Measurements from ENCODE around the gene CTNND1. TPM values are rescaled to one million over a fixed set of nuclear protein-coding genes. Genes with fewer than 3 reads are reported as not detected.

Gene CTNND1
- total RNA-seq, 4 donors from 2014 or later: 178 to 238 (median 202) TPM

- no peak for TF ChIP-seq POLR2A (IDR thresholded peaks at IDR 0.05)
- TF ChIP-seq, protein P1, sequence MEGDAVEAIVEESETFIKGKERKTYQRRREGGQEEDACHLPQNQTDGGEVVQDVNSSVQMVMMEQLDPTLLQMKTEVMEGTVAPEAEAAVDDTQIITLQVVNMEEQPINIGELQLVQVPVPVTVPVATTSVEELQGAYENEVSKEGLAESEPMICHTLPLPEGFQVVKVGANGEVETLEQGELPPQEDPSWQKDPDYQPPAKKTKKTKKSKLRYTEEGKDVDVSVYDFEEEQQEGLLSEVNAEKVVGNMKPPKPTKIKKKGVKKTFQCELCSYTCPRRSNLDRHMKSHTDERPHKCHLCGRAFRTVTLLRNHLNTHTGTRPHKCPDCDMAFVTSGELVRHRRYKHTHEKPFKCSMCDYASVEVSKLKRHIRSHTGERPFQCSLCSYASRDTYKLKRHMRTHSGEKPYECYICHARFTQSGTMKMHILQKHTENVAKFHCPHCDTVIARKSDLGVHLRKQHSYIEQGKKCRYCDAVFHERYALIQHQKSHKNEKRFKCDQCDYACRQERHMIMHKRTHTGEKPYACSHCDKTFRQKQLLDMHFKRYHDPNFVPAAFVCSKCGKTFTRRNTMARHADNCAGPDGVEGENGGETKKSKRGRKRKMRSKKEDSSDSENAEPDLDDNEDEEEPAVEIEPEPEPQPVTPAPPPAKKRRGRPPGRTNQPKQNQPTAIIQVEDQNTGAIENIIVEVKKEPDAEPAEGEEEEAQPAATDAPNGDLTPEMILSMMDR (IDR thresholded peaks at IDR 0.05): no peak
- H3K4me3 ChIP-seq (replicated peaks in 1 of 3): no peak overlapping the region
- no peak for DNase-seq
- 87 to 92% methylated on average over 21 to 22 of the region's 22 CpGs for WGBS, 2 donors
- intact Hi-C loops (cut with DNase I): no loop called here
- peaks cover 11 to 17% of the 10 kb centered on the region in 2 donors for H3K36me3 ChIP-seq
- H3K4me1 ChIP-seq: peaks cover 37 to 47% of the 10 kb centered on the region in 2 donors
- peak overlapping the region in 2 of 3 donors; percentile 47 to 58 for H3K27ac ChIP-seq
- H3K9me3 ChIP-seq: no peaks in the 10 kb centered on the region
- no peaks in the 10 kb centered on the region for H3K27me3 ChIP-seq
Measured at GRCh38 chr11:57791321-57792059, 29.9 kb downstream of the CTNND1 start.

- WGBS, 2 donors: 93 to 94% methylated on average over 7 of the region's 7 CpGs
- no peak overlapping the region for H3K4me3 ChIP-seq (replicated peaks in 1 of 3)
- DNase-seq: peak; percentile 36 to 37
- H3K27me3 ChIP-seq: no peaks in the 10 kb centered on the region
- H3K9me3 ChIP-seq: no peaks in the 10 kb centered on the region
- H3K4me1 ChIP-seq: peaks cover 30 to 41% of the 10 kb centered on the region in 2 donors
- TF ChIP-seq, protein P1 (IDR thresholded peaks at IDR 0.05): no peak
- TF ChIP-seq POLR2A (IDR thresholded peaks at IDR 0.05): no peak
- peak overlapping the region in 2 of 3 donors; percentile 47 to 58 for H3K27ac ChIP-seq
- intact Hi-C loops (cut with DNase I): no loop called here
- peaks cover 17 to 23% of the 10 kb centered on the region in 2 donors for H3K36me3 ChIP-seq
Measured at GRCh38 chr11:57792060-57792541, 30.5 kb downstream of the CTNND1 start.

GRCh38 chr11:57792870-57793269 lies 31.3 kb downstream of the CTNND1 start:
- no peak for DNase-seq
- Histone ChIP-seq H3K27ac (peak overlapping the region in 2 of 3 donors; percentile 47 to 58), H3K4me3 (replicated peaks in 1 of 3) (no peak overlapping the region), H3K4me1 (peaks cover 25 to 34% of the 10 kb centered on the region in 2 donors), H3K36me3 (peaks cover 24 to 25% of the 10 kb centered on the region in 2 donors), H3K27me3 (no peaks in the 10 kb centered on the region), H3K9me3 (no peaks in the 10 kb centered on the region)
- intact Hi-C loops (cut with DNase I): no loop called here
- TF ChIP-seq, protein P1 (IDR thresholded peaks at IDR 0.05): no peak
- TF ChIP-seq POLR2A (IDR thresholded peaks at IDR 0.05): no peak

DNA sequence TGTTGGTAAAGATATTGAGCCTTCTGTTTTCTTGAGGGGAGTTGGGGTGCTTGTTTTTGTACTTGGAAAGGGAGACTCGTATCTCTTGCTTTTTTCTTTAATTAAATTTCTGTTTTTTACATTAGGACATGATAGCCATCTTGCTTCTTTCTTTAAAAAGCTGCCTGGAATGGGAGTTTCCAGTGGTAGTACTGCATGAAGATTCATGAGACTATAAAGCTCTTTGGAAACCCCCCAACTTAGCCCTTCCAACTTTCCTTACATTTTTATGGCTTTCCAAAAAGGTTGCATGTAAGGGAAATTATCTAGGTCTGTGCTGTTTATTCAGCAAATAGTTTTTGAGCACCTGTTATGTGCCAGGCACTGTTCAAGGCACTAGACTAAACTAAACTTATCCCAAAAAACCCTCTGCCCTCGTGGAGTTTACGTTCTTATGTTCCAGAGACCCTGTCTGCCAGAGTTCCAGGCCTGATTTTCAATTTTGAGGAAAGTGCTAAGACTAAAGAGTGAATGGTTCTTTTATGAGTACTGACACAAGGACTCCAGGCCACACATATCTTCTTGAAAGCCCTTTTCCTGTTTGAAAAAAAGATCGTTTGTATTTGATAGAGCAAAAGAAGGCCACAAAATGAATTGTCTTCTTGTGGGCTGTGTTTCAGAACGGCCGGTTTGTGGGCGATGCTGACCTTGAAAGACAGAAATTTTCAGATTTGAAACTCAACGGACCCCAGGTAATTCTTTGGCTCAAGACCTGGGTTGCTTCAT lies 31.9 kb downstream of the CTNND1 start:
- DNase-seq: no peak
- WGBS, 2 donors: 71 to 76% methylated on average over 8 of the region's 8 CpGs
- H3K4me3 ChIP-seq (replicated peaks in 1 of 3): no peak overlapping the region
- no peaks in the 10 kb centered on the region for H3K9me3 ChIP-seq
- intact Hi-C loops (cut with DNase I): no loop called here
- peak overlapping the region in 2 of 3 donors; percentile 46 to 58 for H3K27ac ChIP-seq
- peaks cover 25 to 29% of the 10 kb centered on the region in 2 donors for H3K36me3 ChIP-seq
- no peaks in the 10 kb centered on the region for H3K27me3 ChIP-seq
- H3K4me1 ChIP-seq: peaks cover 20 to 28% of the 10 kb centered on the region in 2 donors
- TF ChIP-seq, protein P1 (IDR thresholded peaks at IDR 0.05): no peak
- TF ChIP-seq POLR2A (IDR thresholded peaks at IDR 0.05): no peak
